Neural progenitor cell (in vitro differentiated cells): ENCODE data around the gene PRR7. TPM values are rescaled to one million over a fixed set of nuclear protein-coding genes. Genes with fewer than 3 reads are reported as not detected.

Experiments
- DNase-seq: peaks from one replicate; pipeline ENCODE4 v3.0.0-alpha.2; 2016; ENCODE audit warnings: low spot score
- H2AFZ ChIP-seq: fragments of 200-600 bp; sonication (generic); replicated peaks from 2 replicates; pipeline ENCODE4 v1.6.1; 2016; ENCODE audit warnings: antibody characterized with exemption
- H3F3A ChIP-seq: fragments of 200-600 bp; sonication (generic); 2 replicates; pipeline ENCODE4 v1.6.1; 2016; ENCODE audit warnings: antibody characterized with exemption, low read depth
- H3K27ac ChIP-seq: fragments of 200-600 bp; sonication (generic); 2 replicates; pipeline ENCODE4 v1.5.1; 2016; ENCODE audit warnings: mild to moderate bottlenecking
- H3K27me3 ChIP-seq: fragments of 200-600 bp; sonication (generic); 2 replicates; pipeline ENCODE4 v1.6.1; 2016; ENCODE audit warnings: mild to moderate bottlenecking, moderate library complexity
- H3K36me3 ChIP-seq: fragments of 200-600 bp; sonication (generic); 2 replicates; pipeline ENCODE4 v1.5.1; 2016
- H3K4me1 ChIP-seq: fragments of 200-600 bp; sonication (generic); 2 replicates; pipeline ENCODE4 v1.6.1; 2016; ENCODE audit warnings: mixed run types
- H3K4me2 ChIP-seq: fragments of 200-600 bp; sonication (generic); 2 replicates; pipeline ENCODE4 v1.6.1; 2016
- H3K4me3 ChIP-seq: fragments of 200-600 bp; sonication (generic); 2 replicates; pipeline ENCODE4 v1.5.1; 2016
- H3K79me2 ChIP-seq: fragments of 200-600 bp; sonication (generic); 2 replicates; pipeline ENCODE4 v1.6.1; 2016; ENCODE audit warnings: low read depth
- H3K9ac ChIP-seq: fragments of 200-600 bp; sonication (generic); 2 replicates; pipeline ENCODE4 v1.6.1; 2016
- H3K9me3 ChIP-seq: fragments of 200-600 bp; sonication (generic); 2 replicates; pipeline ENCODE4 v1.5.1; 2016; ENCODE audit warnings: low read depth
- H4K20me1 ChIP-seq: fragments of 200-600 bp; sonication (generic); 2 replicates; pipeline ENCODE4 v1.6.1; 2016; ENCODE audit warnings: low read depth
- H3K27ac Mint-ChIP-seq: 3 replicates; pipeline ENCODE4 v1.8.0; 2021; ENCODE audit warnings: mixed read lengths
- H3K27me3 Mint-ChIP-seq: 2 replicates; pipeline ENCODE4 v1.8.0; 2022; ENCODE audit warnings: low read depth, mild to moderate bottlenecking, inconsistent platforms, moderate library complexity, mixed read lengths; ENCODE audit not compliant: insufficient read depth
- H3K36me3 Mint-ChIP-seq: 3 replicates; pipeline ENCODE4 v1.8.0; 2021; ENCODE audit warnings: mixed read lengths
- H3K4me1 Mint-ChIP-seq: 3 replicates; pipeline ENCODE4 v1.8.0; 2021; ENCODE audit warnings: mixed read lengths
- H3K4me3 Mint-ChIP-seq: 3 replicates; pipeline ENCODE4 v1.8.0; 2021; ENCODE audit warnings: mild to moderate bottlenecking, moderate library complexity, mixed read lengths
- H3K9me3 Mint-ChIP-seq: 3 replicates; pipeline ENCODE4 v1.8.0; 2020; ENCODE audit warnings: mixed read lengths
- EZH2 ChIP-seq: fragments of 200-600 bp; sonication (generic); IDR thresholded peaks from 2 replicates; pipeline ENCODE4 v1.6.1; 2017; ENCODE audit warnings: antibody characterized with exemption, mild to moderate bottlenecking, moderate library complexity
- EZH2phosphoT487 ChIP-seq: fragments of 200-600 bp; sonication (generic); IDR thresholded peaks from 2 replicates; pipeline ENCODE4 v1.6.1; 2017; ENCODE audit warnings: antibody characterized with exemption
- total RNA-seq: library from RNA; depleted of rRNA; stranded (reverse); fragments of >200 nt; gene quantifications from 2 replicates; pipeline ENCODE4 v1.2.3, GENCODE V29; 2015; ENCODE audit warnings: low replicate concordance
- TF ChIP-seq, protein P1 (sequence below): fragments of 200-600 bp; sonication (generic); IDR thresholded peaks from 2 replicates; pipeline ENCODE4 v1.5.1; 2017; ENCODE audit warnings: antibody characterized with exemption, mild to moderate bottlenecking

PRR7 gene
- total RNA-seq, 1 donor from 2014 or later: 4.5 TPM

DNA sequence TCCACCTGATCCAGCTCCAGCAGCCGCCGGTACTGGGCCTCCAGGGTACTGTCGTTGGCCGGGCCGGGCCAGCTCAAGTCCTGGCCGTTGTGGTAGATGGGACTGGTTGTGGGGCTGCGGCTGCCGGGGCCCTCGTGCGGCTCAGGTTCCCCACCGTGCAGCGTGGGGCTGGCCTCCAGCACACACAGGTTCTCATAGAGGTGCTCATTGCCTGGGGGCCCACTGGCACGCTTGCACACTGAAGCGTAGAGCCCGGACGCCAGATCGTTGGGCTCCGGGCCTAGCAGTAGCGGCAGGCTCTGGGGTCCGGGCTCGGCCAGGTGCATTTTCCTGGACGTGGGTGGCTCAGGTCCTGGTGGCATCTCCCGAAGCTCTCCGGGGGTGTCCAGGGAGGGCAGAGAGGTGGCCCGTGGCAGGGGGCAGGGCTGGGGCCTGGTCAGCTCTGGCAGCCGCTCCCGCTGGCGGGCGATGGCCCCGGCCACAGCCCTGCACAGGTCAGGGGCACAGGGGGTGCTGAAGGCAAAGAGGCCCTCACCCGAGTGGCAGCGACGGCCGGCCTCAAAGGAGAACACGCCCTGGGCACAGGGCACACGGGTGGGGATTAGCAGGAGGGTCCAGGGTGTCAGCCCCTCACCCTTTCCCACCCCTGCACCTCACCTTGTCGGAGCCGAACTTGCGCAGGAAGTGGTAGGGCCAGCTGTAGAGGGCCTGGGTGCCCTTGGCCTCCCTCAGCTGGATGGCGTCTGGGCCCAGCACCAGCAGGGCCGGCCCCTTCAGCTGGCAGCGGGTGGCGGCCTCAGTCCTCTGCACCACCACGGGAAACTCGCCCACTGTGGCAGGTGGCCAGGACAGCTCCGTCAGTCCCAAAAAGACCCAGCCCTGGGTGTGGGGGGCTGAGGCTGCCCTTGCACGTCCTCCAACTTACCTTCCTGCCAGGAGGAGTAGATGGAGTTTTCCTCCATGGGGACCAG is 57.8 kb downstream of the PRR7 start:
- Mint-ChIP-seq H3K4me3 (no peak overlapping the region), H3K4me1 (peaks cover 35% of the 10 kb centered on the region), H3K36me3 (no peaks in the 10 kb centered on the region), H3K9me3 (no peaks in the 10 kb centered on the region), H3K27me3 (peaks cover 7% of the 10 kb centered on the region), H3K27ac (no peak overlapping the region)
- no peak for DNase-seq
- Histone ChIP-seq H3K4me1 (peaks cover 9% of the 10 kb centered on the region), H3K4me2 (no peak overlapping the region), H4K20me1 (no peaks in the 10 kb centered on the region), H3K9ac (no peak overlapping the region), H2AFZ (no peak overlapping the region), H3F3A (no peaks in the 10 kb centered on the region), H3K27me3 (peaks cover 4% of the 10 kb centered on the region), H3K36me3 (no peaks in the 10 kb centered on the region), H3K9me3 (no peaks in the 10 kb centered on the region), H3K27ac (no peak overlapping the region), H3K4me3 (no peak overlapping the region), H3K79me2 (no peaks in the 10 kb centered on the region)
- TF ChIP-seq EZH2phosphoT487 (no peak), EZH2 (no peak)
- TF ChIP-seq, protein P1, sequence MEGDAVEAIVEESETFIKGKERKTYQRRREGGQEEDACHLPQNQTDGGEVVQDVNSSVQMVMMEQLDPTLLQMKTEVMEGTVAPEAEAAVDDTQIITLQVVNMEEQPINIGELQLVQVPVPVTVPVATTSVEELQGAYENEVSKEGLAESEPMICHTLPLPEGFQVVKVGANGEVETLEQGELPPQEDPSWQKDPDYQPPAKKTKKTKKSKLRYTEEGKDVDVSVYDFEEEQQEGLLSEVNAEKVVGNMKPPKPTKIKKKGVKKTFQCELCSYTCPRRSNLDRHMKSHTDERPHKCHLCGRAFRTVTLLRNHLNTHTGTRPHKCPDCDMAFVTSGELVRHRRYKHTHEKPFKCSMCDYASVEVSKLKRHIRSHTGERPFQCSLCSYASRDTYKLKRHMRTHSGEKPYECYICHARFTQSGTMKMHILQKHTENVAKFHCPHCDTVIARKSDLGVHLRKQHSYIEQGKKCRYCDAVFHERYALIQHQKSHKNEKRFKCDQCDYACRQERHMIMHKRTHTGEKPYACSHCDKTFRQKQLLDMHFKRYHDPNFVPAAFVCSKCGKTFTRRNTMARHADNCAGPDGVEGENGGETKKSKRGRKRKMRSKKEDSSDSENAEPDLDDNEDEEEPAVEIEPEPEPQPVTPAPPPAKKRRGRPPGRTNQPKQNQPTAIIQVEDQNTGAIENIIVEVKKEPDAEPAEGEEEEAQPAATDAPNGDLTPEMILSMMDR: no peak

DNA sequence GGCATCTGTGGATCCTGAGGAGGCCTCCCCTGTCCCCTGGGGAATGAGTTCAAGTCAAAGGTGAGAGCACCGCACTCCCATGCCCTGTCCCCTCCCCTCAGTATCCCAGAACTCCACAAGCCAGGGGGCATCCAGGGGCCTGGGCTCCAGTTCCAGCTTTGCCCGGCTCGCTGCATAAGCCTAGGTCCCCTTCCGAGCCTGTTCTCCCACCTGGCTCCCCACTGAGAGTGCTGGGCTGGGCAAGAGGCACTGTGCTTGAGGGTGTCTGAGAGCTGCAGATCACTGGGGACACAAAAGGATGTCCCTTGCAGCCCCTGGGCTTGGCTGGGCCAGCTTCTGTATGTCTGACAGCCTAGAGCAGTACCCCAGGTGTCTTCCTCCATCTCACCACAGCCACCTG is 58.5 kb downstream of the PRR7 start:
- H4K20me1 ChIP-seq: no peaks in the 10 kb centered on the region
- peaks cover 29% of the 10 kb centered on the region for H3K4me1 Mint-ChIP-seq
- H3K9me3 ChIP-seq: no peaks in the 10 kb centered on the region
- no peak overlapping the region for H3K27ac ChIP-seq
- H3K9me3 Mint-ChIP-seq: no peaks in the 10 kb centered on the region
- no peak overlapping the region for H3K4me3 Mint-ChIP-seq
- no peaks in the 10 kb centered on the region for H3K36me3 Mint-ChIP-seq
- H3K79me2 ChIP-seq: no peaks in the 10 kb centered on the region
- no peaks in the 10 kb centered on the region for H3K36me3 ChIP-seq
- H3K4me2 ChIP-seq: no peak overlapping the region
- no peak overlapping the region for H3K27ac Mint-ChIP-seq
- H3K9ac ChIP-seq: no peak overlapping the region
- no peak for DNase-seq
- no peaks in the 10 kb centered on the region for H3K27me3 ChIP-seq
- peaks cover 6% of the 10 kb centered on the region for H3K27me3 Mint-ChIP-seq
- H3K4me1 ChIP-seq: peaks cover 9% of the 10 kb centered on the region
- no peak overlapping the region for H2AFZ ChIP-seq
- no peak for TF ChIP-seq EZH2phosphoT487
- TF ChIP-seq, protein P1: no peak
- no peak for TF ChIP-seq EZH2
- no peaks in the 10 kb centered on the region for H3F3A ChIP-seq
- no peak overlapping the region for H3K4me3 ChIP-seq

Other genes starting within 250 kb of the PRR7 start
- 4.3 and 15.1 TPM in 2 replicates for gene RAB24, start 143.1 kb upstream of the PRR7 start, total RNA-seq
- 133 and 206 TPM in 2 replicates for gene PRELID1, start 143.0 kb upstream of the PRR7 start, total RNA-seq
- 31.1 and 65.4 TPM in 2 replicates for gene MXD3, start 134.9 kb upstream of the PRR7 start, total RNA-seq
- 96.5 and 116 TPM in 2 replicates for gene LMAN2, start 95.1 kb upstream of the PRR7 start, total RNA-seq
- gene RGS14, start 88.9 kb upstream of the PRR7 start, total RNA-seq: 3.2 and 19.0 TPM in 2 replicates
- not detected in 2 replicates for gene SLC34A1, start 62.4 kb upstream of the PRR7 start, total RNA-seq
- gene PFN3, start 46.2 kb upstream of the PRR7 start, total RNA-seq: not detected in 2 replicates
- 2.0 TPM in 1 of 2 replicates, not detected in the other for gene F12, start 37.2 kb upstream of the PRR7 start, total RNA-seq
- 24.0 and 50.6 TPM in 2 replicates for gene GRK6, start 20.1 kb upstream of the PRR7 start, total RNA-seq
- 113 and 338 TPM in 2 replicates for gene DBN1, start 26.8 kb downstream of the PRR7 start, total RNA-seq
- gene PDLIM7, start 50.8 kb downstream of the PRR7 start, total RNA-seq: 38.7 and 208 TPM in 2 replicates
- 0.54 and 0.93 TPM in 2 replicates for gene DOK3, start 63.0 kb downstream of the PRR7 start, total RNA-seq
- 60.7 and 118 TPM in 2 replicates for gene DDX41, start 70.1 kb downstream of the PRR7 start, total RNA-seq
- 42.5 and 78.5 TPM in 2 replicates for gene FAM193B, start 107.7 kb downstream of the PRR7 start, total RNA-seq
- 30.9 and 49.0 TPM in 2 replicates for gene TMED9, start 145.4 kb downstream of the PRR7 start, total RNA-seq
- 11.6 and 23.1 TPM in 2 replicates for gene B4GALT7, start 153.3 kb downstream of the PRR7 start, total RNA-seq